ENCODE data around the gene DYNLT2.

Gene DYNLT2

DNA sequence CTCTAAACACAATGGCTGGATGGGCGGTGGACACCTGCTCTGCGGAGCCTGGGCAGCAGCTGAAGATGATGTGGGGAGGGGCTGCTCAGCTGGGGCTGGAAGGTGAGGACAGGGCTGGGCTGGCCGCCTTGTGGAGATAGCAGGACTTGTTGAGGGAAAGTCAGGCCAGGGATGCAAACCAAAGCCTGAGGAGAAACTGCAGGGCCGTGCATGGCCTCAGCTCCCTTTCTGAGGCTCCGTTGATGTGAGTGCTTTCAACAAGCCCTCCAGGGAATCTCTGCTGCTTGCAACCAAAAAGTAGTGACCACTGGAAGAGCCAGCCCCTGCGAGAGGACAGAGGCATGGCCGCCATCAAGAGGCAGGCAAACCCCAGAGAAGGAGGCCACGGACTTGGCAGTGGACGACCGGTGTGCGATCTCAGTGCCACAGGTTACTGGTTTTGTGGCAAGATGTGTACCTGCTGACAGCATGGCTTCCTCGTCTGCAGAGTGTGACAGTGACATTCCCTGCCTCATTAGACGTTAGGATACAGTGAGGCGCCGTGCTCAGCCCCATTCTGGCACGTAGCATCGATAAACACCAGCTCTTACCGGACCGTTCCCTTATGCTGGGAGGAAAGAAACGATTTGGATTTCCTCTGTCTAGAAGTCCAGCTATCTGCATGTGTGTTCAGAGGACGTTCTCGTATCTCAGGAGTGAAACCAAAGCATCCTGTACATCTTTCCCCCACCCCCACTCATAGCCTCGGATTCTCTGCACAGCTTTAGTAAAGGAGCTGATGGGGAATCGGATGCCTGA is 38.0 kb upstream of the DYNLT2 start:
- Mint-ChIP-seq H3K4me1 (ENCODE audit: low read depth) (peaks cover 13% of the 10 kb centered on the region), H3K36me3 (ENCODE audit: low read depth) (no peaks in the 10 kb centered on the region), H3K4me3 (peak overlapping the region; percentile 82)

DNA sequence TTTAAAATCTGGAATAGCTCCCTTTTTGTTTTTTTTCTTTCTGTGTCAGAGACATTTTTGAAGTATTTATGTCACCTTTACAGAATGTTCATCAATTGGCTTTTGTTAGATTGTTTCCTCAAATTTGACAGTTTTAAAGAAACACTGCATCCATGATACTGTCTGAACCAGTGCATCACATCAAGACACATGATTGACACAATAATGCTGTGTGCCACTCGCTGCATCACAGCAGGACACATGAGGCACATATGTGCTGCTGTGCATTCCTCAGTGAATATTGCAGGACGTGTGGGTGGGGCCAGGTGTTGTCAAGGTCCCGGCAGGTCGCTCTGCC is 37.4 kb upstream of the DYNLT2 start:
- H3K27me3 Mint-ChIP-seq (ENCODE audit: low read depth) = peaks cover 17% of the 10 kb centered on the region
- H3K36me3 Mint-ChIP-seq (ENCODE audit: low read depth) = peaks cover 3% of the 10 kb centered on the region
- no peaks in the 10 kb centered on the region for H3K9me3 Mint-ChIP-seq
- peak overlapping the region; percentile 38 for H3K4me3 Mint-ChIP-seq
- DNase-seq (ENCODE audit: low spot score) = no peak
- H3K27ac Mint-ChIP-seq = no peak overlapping the region
- peaks cover 13% of the 10 kb centered on the region for H3K4me1 Mint-ChIP-seq (ENCODE audit: low read depth)

More for the DNA sequence above, 38.0 kb upstream of the DYNLT2 start:
- Mint-ChIP-seq H3K9me3 (no peaks in the 10 kb centered on the region), H3K27ac (no peak overlapping the region), H3K27me3 (ENCODE audit: low read depth) (peaks cover 17% of the 10 kb centered on the region)
- DNase-seq (ENCODE audit: low spot score) = no peak

DNA sequence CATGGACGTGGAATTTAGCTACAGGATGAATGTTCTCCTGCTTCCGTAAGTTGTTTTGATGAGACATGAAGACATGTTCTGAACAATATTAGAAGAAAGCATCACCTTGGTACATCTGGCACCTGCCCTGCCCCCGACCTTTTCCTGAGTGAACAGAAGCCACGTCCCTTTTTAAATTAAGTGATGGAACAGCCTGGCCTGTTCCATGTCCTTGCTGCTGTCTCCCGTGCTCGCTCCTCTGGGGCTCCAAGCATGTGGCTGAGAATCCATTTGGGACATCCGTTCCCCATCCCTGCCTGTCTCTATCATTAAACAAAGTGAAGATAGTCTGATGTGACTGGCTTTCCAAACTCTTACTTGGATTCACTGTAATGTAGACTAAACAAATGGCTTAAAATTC is 36.4 kb upstream of the DYNLT2 start:
- Mint-ChIP-seq H3K4me1 (ENCODE audit: low read depth) (peaks cover 13% of the 10 kb centered on the region), H3K27me3 (ENCODE audit: low read depth) (peaks cover 12% of the 10 kb centered on the region), H3K36me3 (ENCODE audit: low read depth) (peaks cover 7% of the 10 kb centered on the region), H3K27ac (no peak overlapping the region), H3K9me3 (no peaks in the 10 kb centered on the region), H3K4me3 (no peak overlapping the region)
- DNase-seq (ENCODE audit: low spot score) = no peak

DNA sequence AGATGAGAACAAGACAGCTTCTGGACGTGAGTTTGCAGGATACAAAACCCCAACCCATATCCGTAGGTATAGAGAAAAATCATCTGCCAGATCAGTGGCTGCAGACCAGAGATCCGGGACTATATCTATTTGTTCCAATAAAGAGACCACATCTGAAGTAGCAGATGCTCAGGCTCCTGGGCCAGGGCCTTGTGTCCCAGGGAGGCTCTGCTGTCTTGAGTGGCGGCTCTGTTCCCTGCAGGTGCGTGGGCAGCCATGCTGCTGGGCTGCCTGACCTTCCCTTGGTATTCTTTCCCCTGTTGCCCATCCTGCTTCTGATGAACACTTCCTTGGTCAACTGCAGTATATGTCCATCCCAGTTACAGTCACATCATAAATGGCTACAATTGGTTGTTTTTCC is 35.0 kb upstream of the DYNLT2 start:
- DNase-seq (ENCODE audit: low spot score) = no peak
- Mint-ChIP-seq H3K4me3 (no peak overlapping the region), H3K9me3 (no peaks in the 10 kb centered on the region), H3K4me1 (ENCODE audit: low read depth) (peaks cover 13% of the 10 kb centered on the region), H3K27me3 (ENCODE audit: low read depth) (peaks cover 9% of the 10 kb centered on the region), H3K36me3 (ENCODE audit: low read depth) (peaks cover 10% of the 10 kb centered on the region), H3K27ac (no peak overlapping the region)

DNA sequence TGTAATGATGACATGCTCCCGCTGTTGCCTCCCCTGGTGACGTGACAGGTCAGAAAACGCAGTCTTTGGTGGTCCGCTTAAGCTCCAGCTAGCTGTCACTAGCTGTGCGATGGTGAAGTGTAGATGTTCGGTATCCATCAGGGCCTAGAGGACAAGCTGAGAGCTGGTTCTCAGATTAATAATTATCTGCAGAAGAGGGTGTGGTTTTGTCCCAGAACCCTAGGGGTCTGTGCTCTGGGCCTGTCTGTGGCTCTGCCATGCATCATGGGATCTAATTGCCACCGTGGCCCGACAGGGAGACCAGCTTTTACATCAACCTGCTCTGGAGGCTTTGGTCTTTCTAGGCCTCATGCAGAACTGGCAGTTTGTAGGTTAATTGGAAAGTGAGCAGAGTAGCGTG is 34.2 kb upstream of the DYNLT2 start:
- Mint-ChIP-seq H3K36me3 (ENCODE audit: low read depth) (peaks cover 15% of the 10 kb centered on the region), H3K4me3 (no peak overlapping the region), H3K27ac (no peak overlapping the region), H3K9me3 (no peaks in the 10 kb centered on the region), H3K27me3 (ENCODE audit: low read depth) (peaks cover 3% of the 10 kb centered on the region), H3K4me1 (ENCODE audit: low read depth) (peaks cover 10% of the 10 kb centered on the region)
- no peak for DNase-seq (ENCODE audit: low spot score)

DNA sequence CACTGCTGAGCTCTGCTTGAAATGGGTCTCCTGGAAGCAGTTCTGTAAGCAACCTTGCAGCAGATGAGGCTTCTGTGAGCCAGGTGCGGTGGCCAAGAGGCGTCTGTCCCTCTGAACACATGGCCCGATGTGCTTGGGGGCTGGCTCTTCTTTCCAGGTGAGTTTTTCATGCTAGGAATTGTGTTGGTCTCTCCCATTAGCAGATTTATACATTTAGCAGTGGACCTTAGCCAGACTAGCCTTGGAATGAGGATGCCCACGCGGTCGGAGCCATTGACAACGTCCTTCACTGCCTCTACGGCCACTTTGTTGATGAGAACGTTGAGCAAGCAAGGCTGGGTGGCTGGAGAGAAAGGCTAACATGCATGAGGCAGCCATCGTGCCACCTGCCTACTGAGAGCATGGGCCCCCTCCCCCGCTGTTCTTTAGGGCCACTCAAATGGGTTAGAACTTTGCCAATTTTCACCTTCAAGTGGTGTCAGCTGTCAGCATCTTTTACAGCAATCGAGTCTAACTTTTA is 33.5 kb upstream of the DYNLT2 start:
- DNase-seq (ENCODE audit: low spot score) = no peak
- H3K27me3 Mint-ChIP-seq (ENCODE audit: low read depth) = peaks cover 3% of the 10 kb centered on the region
- H3K4me1 Mint-ChIP-seq (ENCODE audit: low read depth) = peaks cover 4% of the 10 kb centered on the region
- no peak overlapping the region for H3K4me3 Mint-ChIP-seq
- H3K36me3 Mint-ChIP-seq (ENCODE audit: low read depth) = peaks cover 19% of the 10 kb centered on the region
- H3K27ac Mint-ChIP-seq = no peak overlapping the region
- H3K9me3 Mint-ChIP-seq = no peaks in the 10 kb centered on the region

DNA sequence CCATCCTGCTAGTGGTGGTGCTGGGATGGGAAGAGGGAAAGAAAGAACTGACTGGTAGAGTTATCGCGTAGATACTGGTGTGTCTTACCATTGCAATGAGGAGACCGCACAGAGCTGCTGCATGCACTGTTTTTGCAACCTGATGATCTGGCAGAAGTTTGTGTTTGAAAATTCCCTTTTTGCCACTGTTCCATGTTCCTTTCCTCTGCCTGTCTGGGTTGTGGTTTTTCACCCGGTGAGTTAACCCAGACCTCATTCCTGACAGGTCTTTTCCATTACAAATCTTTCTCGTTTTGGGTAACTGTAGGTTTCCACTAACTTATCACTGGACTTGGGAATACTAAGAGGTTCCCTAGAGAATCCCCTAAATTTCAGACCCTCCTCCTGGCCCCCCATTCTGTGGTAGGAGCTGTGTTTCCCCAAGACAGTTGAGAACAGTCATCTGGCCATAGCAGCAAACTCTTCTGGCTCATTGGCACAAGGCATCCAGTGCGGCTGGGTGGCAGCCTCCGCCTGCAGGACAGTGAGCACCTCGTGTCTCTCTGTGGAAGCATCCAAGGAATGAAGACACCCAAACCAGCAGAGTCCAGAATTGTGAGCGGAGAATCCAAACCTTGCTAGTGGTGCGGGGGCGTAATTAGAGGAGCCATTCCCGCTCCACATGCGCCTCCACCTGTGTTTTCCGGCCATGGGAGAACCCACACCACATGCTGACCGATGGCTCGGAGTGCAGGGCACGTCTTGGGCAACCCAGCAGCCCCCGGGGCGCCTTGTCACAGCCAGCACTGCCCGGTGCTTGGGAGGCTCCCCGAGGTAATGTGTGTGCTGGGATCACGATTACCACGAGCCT is 32.8 kb upstream of the DYNLT2 start:
- Mint-ChIP-seq H3K9me3 (no peaks in the 10 kb centered on the region), H3K36me3 (ENCODE audit: low read depth) (peaks cover 19% of the 10 kb centered on the region), H3K27me3 (ENCODE audit: low read depth) (no peaks in the 10 kb centered on the region), H3K27ac (no peak overlapping the region), H3K4me1 (ENCODE audit: low read depth) (no peaks in the 10 kb centered on the region), H3K4me3 (no peak overlapping the region)
- no peak for DNase-seq (ENCODE audit: low spot score)

DNA sequence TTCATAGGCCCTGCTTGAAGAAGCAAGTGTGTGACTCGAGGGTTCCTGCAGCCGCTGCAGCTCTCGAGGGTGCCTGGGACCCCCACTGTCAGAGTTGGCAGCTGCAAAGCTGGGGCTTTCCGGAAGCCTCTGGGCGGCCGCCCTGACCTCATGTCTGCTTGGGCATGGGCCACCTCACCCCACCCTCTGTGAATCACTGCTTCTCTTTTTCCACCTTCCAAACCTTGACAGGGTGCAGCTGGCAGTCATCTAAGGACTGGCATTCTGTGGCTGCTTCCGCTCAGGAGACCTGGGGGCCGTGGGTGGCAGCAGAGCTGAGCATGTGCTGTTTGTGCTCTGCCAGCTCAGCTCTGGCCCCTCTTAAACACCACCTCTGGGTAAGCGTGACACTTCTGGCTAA is 32.0 kb upstream of the DYNLT2 start:
- Mint-ChIP-seq H3K4me3 (no peak overlapping the region), H3K9me3 (no peaks in the 10 kb centered on the region), H3K36me3 (ENCODE audit: low read depth) (peaks cover 19% of the 10 kb centered on the region), H3K4me1 (ENCODE audit: low read depth) (no peaks in the 10 kb centered on the region), H3K27me3 (ENCODE audit: low read depth) (no peaks in the 10 kb centered on the region), H3K27ac (no peak overlapping the region)
- no peak for DNase-seq (ENCODE audit: low spot score)

DNA sequence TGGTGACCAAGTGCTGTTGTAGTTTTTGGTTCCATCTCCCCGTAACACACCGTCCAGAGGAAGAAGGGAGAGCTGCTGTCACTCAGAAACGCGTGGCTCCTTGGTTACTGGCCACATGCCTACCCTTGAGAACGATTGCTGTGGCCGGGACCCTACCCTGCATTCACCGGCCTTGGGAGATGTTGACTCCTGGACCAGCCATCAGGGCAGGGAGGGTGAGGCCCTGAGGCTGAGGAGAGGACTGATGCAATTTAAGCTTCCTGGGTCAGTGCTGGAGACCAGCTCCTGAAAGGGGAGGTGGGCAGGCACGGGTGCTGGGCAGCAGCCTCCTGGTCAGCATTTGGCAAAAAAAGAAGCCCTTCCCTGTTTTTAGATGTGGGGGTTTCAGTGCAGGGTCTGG is 31.6 kb upstream of the DYNLT2 start:
- no peak overlapping the region for H3K4me3 Mint-ChIP-seq
- H3K4me1 Mint-ChIP-seq (ENCODE audit: low read depth) = no peaks in the 10 kb centered on the region
- no peaks in the 10 kb centered on the region for H3K27me3 Mint-ChIP-seq (ENCODE audit: low read depth)
- no peak for DNase-seq (ENCODE audit: low spot score)
- no peak overlapping the region for H3K27ac Mint-ChIP-seq
- H3K36me3 Mint-ChIP-seq (ENCODE audit: low read depth) = peaks cover 19% of the 10 kb centered on the region
- H3K9me3 Mint-ChIP-seq = no peaks in the 10 kb centered on the region

DNA sequence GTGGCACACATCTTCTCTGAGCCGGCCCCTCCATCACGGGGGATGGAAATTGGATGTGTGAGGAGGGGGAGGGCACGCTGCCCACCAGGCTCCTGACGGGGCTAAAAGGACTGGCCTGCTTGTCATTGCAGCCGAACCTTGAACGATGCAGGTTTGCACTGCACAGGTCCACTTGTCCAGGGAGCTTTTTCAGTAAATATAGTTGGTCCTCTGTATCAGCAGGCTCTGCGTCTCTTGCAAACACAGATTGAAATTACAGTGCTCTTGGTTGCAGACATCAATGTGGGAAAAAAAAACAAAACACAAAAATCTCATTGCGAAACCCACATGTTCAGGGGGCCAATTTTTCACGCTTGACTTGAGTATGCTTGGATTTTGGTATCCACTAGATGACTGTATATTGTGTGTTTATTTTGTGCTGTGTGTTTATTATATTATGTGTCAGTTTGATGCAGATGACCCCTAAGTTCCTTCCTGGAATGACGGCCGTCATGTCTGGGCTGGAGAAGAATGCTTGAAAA is 29.3 kb upstream of the DYNLT2 start:
- no peak for DNase-seq (ENCODE audit: low spot score)
- H3K36me3 Mint-ChIP-seq (ENCODE audit: low read depth) = peaks cover 23% of the 10 kb centered on the region
- no peaks in the 10 kb centered on the region for H3K9me3 Mint-ChIP-seq
- H3K4me3 Mint-ChIP-seq = no peak overlapping the region
- H3K4me1 Mint-ChIP-seq (ENCODE audit: low read depth) = no peaks in the 10 kb centered on the region
- no peaks in the 10 kb centered on the region for H3K27me3 Mint-ChIP-seq (ENCODE audit: low read depth)
- H3K27ac Mint-ChIP-seq = no peak overlapping the region

DNA sequence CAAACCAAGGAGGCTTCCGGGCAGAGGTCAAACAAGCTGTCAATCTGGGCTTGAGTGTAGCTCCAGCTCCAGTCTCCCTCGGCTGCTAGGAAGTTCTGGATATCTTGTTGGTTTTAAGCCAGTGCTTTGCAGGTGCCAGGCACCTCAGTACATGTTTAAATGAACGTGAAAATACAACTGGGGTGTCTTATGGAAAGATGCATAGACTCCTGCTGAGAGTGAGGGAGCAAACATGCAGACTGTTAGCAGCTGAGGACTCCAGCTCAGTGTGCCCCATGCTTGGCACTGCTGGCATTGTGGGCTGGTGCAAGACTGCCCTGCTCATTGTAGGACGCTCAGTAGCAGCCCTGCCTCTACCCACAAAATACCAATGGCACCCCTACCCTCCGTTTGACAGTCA is 28.5 kb upstream of the DYNLT2 start:
- Mint-ChIP-seq H3K9me3 (no peaks in the 10 kb centered on the region), H3K4me1 (ENCODE audit: low read depth) (no peaks in the 10 kb centered on the region), H3K4me3 (no peak overlapping the region), H3K27ac (no peak overlapping the region), H3K36me3 (ENCODE audit: low read depth) (peaks cover 23% of the 10 kb centered on the region), H3K27me3 (ENCODE audit: low read depth) (no peaks in the 10 kb centered on the region)
- DNase-seq (ENCODE audit: low spot score) = no peak

DNA sequence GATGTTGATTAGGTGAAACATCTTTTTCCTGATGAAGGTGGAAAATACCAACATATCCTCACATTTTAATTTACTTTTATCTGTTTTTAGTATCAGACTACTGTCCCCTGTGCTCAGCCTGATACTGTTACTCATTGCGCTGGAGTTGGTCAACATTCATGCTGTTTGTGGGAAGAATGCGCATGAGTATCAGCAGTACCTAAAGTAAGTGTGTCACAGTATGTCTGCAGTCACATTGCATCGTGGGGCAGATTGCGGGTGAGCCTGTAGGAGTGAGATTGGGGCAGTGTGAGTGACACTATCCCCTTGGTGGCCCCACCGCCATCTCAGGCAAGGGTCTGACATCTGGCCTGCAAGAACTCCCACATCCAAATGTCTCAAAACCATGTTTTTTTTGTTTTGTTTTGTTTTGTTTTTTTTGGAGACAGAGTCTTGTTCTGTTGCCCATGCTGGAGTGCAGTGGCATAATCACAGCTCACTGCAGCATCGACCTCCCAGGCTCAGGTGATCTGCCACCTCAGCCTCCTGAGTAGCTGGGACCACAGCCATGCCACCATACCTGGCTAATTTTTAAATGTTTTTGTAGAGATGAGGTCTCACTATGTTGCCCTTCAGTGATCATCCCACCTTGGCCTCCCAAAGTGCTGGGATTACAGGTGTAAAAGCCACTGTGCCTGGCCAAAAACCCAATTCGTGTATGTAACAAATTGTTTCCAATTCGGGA is 27.9 kb upstream of the DYNLT2 start:
- Mint-ChIP-seq H3K27ac (no peak overlapping the region), H3K36me3 (ENCODE audit: low read depth) (peaks cover 23% of the 10 kb centered on the region), H3K9me3 (no peaks in the 10 kb centered on the region), H3K4me1 (ENCODE audit: low read depth) (no peaks in the 10 kb centered on the region), H3K4me3 (no peak overlapping the region), H3K27me3 (ENCODE audit: low read depth) (no peaks in the 10 kb centered on the region)
- no peak for DNase-seq (ENCODE audit: low spot score)

DNA sequence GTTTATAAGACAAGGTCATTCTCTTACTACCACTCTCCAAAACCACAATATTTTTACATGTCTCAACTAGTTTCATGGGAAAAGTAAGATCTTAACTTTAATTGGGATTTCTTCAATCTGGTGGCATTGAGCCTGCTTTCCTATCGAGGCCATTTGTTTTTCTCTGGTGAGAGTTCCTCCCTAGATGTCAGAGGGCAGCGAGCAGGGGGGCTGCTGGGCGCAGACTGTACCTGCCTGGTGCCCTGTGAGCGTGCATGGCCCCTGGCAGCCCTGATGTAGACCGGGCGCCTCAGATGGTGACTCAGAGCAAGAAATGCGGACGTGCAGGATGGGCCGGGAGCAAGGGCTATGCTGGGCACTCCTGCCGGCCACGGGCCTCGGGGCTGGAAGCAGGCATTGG is 27.3 kb upstream of the DYNLT2 start:
- H3K4me1 Mint-ChIP-seq (ENCODE audit: low read depth) = no peaks in the 10 kb centered on the region
- H3K27me3 Mint-ChIP-seq (ENCODE audit: low read depth) = no peaks in the 10 kb centered on the region
- no peak for DNase-seq (ENCODE audit: low spot score)
- H3K9me3 Mint-ChIP-seq = no peaks in the 10 kb centered on the region
- H3K4me3 Mint-ChIP-seq = no peak overlapping the region
- peaks cover 20% of the 10 kb centered on the region for H3K36me3 Mint-ChIP-seq (ENCODE audit: low read depth)
- no peak overlapping the region for H3K27ac Mint-ChIP-seq

DNA sequence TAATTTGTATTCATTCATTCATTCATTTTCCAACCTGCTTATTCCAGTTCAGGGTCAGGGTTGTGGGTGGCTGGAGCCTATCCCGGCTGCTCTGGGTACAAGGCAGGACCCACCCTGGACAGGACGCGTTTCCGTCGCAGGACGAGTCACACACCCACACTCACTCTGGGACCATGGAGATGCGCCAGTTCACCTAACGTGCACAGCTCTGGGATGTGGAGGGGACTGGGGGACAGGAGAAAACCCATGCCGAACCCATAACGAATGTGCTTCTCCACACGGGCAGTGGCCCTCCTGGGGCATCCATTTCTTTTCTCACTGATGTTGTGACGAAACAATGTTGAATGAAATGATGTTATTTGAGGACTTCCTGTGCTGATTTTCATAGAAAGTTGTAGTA is 26.5 kb upstream of the DYNLT2 start:
- no peaks in the 10 kb centered on the region for H3K9me3 Mint-ChIP-seq

More for the DNA sequence above, 26.5 kb upstream of the DYNLT2 start:
- no peak overlapping the region for H3K4me3 Mint-ChIP-seq
- peaks cover 17% of the 10 kb centered on the region for H3K36me3 Mint-ChIP-seq (ENCODE audit: low read depth)
- H3K27me3 Mint-ChIP-seq (ENCODE audit: low read depth) = no peaks in the 10 kb centered on the region
- no peak for DNase-seq (ENCODE audit: low spot score)
- H3K4me1 Mint-ChIP-seq (ENCODE audit: low read depth) = no peaks in the 10 kb centered on the region
- H3K27ac Mint-ChIP-seq = no peak overlapping the region
